ENCODE measurements around the gene SLC2A4RG.

SLC2A4RG gene

DNA sequence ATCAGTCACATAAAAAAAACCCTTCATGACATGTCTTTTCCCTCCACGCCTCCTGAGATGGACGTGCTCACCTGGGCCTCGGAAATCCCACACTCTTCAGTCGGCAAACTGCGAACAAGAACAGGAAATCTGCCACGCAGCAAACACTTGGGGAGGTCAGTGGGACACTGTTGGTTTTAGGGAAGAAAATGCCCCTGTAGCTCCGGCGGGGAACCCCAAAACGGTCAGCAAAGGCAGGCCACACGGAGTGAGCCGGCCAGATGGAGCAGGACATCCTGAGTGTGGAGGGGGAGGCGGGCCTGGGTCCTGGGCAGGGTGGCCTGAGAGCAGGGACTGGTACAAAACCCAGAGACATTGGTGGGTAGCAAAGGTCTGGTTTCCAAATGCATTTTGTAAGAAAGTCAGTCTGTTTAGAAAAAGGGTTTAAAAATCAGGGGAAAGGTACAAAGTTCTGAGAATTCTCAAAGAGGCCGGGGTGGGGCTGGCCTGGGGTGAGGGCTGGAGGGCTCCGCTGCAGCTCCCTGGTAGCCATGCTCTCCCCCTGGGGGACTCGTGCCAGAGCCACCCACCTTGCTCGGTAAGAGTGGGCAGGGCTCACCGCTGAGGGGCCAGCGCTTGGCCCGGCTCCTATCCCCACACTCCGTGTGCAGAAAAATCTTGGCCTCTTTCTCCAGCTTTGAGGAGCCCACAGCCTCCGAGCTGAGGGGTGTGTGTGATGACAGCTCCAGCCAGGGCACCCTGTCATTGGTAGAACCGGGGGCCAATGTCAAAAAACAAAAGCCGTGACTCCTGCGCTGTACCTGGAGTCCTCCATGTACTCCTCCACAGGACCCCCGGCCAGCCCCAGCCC lies 5.2 kb downstream of the SLC2A4RG start:
- no peak for DNase-seq (ENCODE audit: low read depth)
- no peak overlapping the region for H3K4me3 ChIP-seq (ENCODE audit: low read depth, low read length)
- TF ChIP-seq, protein P1, sequence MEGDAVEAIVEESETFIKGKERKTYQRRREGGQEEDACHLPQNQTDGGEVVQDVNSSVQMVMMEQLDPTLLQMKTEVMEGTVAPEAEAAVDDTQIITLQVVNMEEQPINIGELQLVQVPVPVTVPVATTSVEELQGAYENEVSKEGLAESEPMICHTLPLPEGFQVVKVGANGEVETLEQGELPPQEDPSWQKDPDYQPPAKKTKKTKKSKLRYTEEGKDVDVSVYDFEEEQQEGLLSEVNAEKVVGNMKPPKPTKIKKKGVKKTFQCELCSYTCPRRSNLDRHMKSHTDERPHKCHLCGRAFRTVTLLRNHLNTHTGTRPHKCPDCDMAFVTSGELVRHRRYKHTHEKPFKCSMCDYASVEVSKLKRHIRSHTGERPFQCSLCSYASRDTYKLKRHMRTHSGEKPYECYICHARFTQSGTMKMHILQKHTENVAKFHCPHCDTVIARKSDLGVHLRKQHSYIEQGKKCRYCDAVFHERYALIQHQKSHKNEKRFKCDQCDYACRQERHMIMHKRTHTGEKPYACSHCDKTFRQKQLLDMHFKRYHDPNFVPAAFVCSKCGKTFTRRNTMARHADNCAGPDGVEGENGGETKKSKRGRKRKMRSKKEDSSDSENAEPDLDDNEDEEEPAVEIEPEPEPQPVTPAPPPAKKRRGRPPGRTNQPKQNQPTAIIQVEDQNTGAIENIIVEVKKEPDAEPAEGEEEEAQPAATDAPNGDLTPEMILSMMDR (IDR thresholded peaks at IDR 0.05; ENCODE audit: low read depth, low read length, missing control alignments): no peak

DNA sequence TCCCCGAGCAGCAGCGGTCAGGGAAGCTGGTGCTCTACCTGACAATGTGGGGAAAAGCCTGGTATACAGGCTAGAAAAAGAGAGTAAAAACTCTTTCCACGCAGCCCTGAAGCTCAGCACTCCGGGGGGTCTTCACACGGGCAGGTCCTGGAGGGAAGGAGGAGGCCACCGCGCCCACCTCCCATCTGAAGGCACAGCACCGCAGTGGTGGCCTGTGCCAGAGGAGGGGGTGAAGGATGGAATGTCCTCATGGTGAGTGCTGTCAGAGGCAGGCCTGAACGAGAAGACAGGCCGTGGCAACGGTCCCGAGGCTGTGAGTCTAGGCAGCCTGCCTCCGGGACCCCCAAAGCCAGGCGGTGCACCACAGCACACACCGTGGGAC lies 5.8 kb downstream of the SLC2A4RG start:
- no peak for DNase-seq (ENCODE audit: low read depth)
- TF ChIP-seq, protein P1 (IDR thresholded peaks at IDR 0.05; ENCODE audit: low read depth, low read length, missing control alignments): no peak
- no peak overlapping the region for H3K4me3 ChIP-seq (ENCODE audit: low read depth, low read length)

DNA sequence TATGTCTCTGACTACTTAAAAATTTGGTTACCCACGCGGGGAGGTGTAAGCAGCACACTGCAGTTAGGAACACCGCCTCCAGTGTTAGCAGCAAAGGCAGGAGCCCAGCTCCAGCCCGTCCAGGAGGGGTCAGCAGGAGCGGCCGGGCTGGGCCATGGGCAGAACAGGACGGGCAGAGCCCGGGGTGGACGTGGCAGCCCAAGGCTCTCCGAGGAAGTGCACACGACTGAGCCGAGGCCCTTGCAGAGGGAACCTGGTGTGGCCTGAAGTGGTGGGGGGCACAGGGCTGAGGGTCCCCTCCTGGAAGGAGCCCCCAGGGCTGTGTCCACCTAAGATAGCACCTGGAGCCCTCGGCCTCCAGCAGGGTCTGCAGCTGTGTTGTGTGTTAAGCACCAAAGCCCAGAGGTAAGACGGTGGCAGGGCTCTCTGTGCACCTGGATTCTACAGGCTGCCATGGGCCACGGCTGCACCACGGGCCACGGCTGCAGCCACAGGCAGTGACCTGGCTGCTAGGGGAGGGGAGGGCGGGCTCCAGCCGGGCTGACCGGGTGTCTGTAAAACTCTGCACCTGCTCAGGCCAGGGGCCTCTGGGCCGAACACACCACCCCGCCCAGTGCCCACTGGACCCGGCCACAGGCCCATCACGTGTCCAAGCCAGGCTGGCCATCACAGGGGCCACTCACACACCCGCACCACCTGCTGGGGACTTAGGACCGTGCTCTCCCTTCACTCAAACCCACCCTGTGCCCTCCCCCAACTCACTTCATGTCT lies 6.6 kb downstream of the SLC2A4RG start:
- no peak overlapping the region for H3K4me3 ChIP-seq (ENCODE audit: low read depth, low read length)
- TF ChIP-seq, protein P1 (IDR thresholded peaks at IDR 0.05; ENCODE audit: low read depth, low read length, missing control alignments): no peak
- no peak for DNase-seq (ENCODE audit: low read depth)

DNA sequence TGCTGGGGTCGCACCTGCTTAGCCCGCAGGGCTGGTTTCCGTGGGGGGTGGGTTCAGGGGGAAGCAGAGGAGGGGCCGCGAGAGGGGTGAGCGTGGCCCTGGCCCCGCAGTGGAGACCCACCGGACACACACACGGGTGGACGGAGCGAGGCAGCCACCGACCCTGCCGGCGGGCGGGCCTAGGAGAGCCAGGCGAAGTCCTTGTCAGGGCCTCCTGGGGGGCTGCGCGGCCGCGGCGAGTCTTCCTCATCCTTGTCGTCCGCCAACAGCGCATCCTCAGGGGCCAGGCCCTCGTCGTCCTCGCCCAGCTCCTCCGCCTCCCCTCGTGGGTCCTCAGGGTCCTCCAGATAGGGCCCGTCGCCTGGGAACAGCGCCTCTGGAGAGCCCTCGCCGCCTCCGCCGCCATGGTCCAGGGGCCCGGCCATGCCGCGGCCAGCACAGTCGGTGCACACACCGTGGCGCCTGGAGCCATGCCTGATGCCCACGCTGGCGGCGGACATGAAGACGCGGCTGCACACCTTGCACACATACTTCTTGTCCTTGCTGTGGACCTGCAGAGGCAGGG lies 7.3 kb downstream of the SLC2A4RG start:
- no peak for DNase-seq (ENCODE audit: low read depth)
- H3K4me3 ChIP-seq (ENCODE audit: low read depth, low read length): no peak overlapping the region
- TF ChIP-seq, protein P1 (IDR thresholded peaks at IDR 0.05; ENCODE audit: low read depth, low read length, missing control alignments): no peak

DNA sequence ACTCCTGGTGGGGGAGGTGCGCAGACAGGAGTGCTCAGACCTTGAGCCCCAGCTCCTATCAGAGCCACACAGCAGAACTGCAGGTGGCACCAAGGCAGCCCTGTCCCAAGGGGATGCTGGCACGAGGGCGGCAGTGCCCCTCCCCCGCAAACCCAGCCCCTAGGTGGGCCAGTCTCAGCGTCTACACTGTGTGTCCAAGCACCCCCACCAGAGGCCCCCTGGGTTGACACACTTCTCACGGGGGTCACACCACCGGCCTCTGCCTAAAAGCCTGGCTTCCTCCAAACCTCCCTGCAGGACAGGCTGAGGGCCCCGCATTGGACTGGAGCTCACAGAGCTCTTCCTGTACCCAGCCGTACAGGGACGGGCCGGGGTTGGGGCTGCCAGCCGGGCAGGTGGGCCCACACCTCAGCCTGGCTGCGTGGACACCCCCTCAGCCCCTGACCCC lies 8.1 kb downstream of the SLC2A4RG start:
- H3K4me3 ChIP-seq (ENCODE audit: low read depth, low read length): no peak overlapping the region
- no peak for DNase-seq (ENCODE audit: low read depth)
- TF ChIP-seq, protein P1 (IDR thresholded peaks at IDR 0.05; ENCODE audit: low read depth, low read length, missing control alignments): no peak

DNA sequence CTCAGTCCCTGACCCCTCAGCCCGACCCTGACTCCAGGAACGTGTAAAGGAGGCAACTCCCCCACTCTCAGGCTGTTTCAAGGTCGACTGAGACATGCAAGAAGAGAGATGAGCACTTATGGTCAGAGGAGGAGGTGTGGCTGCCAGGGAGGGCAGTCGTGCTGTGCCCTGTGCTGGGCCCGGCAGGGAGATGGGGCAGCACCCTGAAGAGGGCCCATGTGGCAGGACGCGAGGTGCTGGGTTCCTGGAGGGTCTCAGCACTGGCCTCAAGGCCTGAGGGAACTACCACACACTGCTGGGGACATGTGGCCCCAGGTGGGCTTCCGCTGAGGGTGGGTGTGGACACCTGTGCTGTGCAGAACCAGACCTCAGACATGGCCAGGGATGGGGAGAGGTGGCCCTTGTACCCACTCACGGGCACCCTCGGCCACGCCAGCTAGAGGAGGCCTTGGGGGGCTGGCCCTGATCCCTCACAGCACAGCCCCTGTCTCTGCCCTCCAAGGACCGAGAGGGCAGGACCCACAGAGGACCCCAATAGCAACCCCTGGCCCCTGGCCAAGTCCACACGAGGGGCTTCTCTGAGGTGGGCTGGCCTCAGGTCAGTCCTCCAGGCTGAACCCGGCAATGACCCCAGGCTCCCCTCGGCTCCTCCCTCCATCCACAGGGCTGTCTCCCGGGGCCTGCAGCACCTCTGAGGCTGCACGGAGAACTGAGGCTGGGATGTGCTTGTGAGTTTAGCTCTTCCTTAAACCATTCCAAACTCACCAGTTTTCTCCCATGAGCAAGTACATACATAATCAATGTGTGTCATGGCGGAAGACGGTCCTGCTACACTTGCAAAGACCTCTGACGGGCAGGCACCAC lies 8.7 kb downstream of the SLC2A4RG start:
- no peak for DNase-seq (ENCODE audit: low read depth)
- TF ChIP-seq, protein P1 (IDR thresholded peaks at IDR 0.05; ENCODE audit: low read depth, low read length, missing control alignments): no peak
- H3K4me3 ChIP-seq (ENCODE audit: low read depth, low read length): no peak overlapping the region
